Keratinocyte (primary cell): ENCODE data around the gene SEC14L5.
A peak's percentile ranks its signal among the peaks of the same experiment; 100 is the strongest.

Source experiments
- EZH2 ChIP-seq: IDR thresholded peaks from one replicate; pipeline ENCODE4 v1.6.1; 2012; ENCODE audit warnings: inconsistent platforms, mild to moderate bottlenecking, low read length, moderate library complexity
- TF ChIP-seq, protein P1 (sequence below), 3 experiments: IDR thresholded peaks in 1 of 3; conservative IDR thresholded peaks in 1 of 3; optimal IDR thresholded peaks in 1 of 3; 2 replicates in 2 of 3; 3 replicates in 1 of 3; pipeline versions ENCODE3 to v1.5.1; 2011; ENCODE audit warnings: low read length in 3 of 3, mild to moderate bottlenecking in 3 of 3, moderate library complexity in 2 of 3, control low read depth in 1 of 3, inconsistent platforms in 1 of 3; ENCODE audit not compliant: insufficient read depth in 2 of 3; ENCODE audit errors: extremely low read depth in 1 of 3

- TF ChIP-seq, protein P1, sequence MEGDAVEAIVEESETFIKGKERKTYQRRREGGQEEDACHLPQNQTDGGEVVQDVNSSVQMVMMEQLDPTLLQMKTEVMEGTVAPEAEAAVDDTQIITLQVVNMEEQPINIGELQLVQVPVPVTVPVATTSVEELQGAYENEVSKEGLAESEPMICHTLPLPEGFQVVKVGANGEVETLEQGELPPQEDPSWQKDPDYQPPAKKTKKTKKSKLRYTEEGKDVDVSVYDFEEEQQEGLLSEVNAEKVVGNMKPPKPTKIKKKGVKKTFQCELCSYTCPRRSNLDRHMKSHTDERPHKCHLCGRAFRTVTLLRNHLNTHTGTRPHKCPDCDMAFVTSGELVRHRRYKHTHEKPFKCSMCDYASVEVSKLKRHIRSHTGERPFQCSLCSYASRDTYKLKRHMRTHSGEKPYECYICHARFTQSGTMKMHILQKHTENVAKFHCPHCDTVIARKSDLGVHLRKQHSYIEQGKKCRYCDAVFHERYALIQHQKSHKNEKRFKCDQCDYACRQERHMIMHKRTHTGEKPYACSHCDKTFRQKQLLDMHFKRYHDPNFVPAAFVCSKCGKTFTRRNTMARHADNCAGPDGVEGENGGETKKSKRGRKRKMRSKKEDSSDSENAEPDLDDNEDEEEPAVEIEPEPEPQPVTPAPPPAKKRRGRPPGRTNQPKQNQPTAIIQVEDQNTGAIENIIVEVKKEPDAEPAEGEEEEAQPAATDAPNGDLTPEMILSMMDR (optimal IDR thresholded peaks at IDR 0.05 in 1 of 3, IDR thresholded peaks at IDR 0.05 in 1 of 3, conservative IDR thresholded peaks at IDR 0.05 in 1 of 3; ENCODE audit: extremely low read depth in 1 of 3, insufficient read depth in 2 of 3, low read length in 3 of 3) = peak in 1 of 3 experiments; percentile 20
- no peak for TF ChIP-seq EZH2
These were observed 84.5 kb downstream of the SEC14L5 start for GRCh38 chr16:5042574-5043171.
